ENCODE data around the gene NOMO2. TPM values are rescaled to one million over a fixed set of nuclear protein-coding genes. Genes with fewer than 3 reads are reported as not detected.
A peak's percentile ranks its signal among the peaks of the same experiment; 100 is the strongest.
"Not testable (repeated sequence)": the region's sequence is repeated elsewhere in the genome, so short reads cannot be mapped to it uniquely, and the experiment has no call there.

Gene NOMO2
- total RNA-seq, 2 donors from 2014 or later, result 121 to 141 TPM

DNA sequence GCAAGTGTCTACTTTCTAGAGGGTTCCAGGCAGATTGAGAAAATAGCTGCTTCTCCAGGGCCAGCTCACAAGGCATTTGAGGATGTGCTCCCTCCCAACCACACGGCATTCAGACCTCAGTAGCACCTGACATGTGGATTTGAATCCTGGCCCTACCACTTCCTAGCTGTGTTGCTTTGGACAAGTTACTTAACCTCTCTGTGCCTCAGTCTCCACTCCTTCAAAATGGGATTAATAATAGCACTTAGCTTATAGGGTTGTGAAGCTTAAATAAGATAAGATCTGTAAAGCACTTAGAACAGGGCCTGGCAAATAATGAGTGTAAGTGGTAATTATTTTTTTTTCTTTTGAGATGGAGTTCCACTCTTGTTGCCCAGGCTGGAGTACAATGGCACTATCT, 21.0 kb upstream of the NOMO2 start:
- H3K27ac Mint-ChIP-seq, result no peak overlapping the region
- Histone ChIP-seq H3K4me1 (ENCODE audit: control insufficient read depth, insufficient read depth, low read length) (no peaks in the 10 kb centered on the region), H3K4me3 (ENCODE audit: low read length) (no peak overlapping the region), H3K27ac (ENCODE audit: low read depth, low read length) (no peak overlapping the region), H3K27me3 (ENCODE audit: control insufficient read depth, insufficient read depth, low read length, poor library complexity, severe bottlenecking) (no peaks in the 10 kb centered on the region), H3K9ac (ENCODE audit: extremely low read depth, low read length, poor library complexity, severe bottlenecking) (no peak overlapping the region), H3K9me3 (ENCODE audit: control insufficient read depth, low read length) (no peaks in the 10 kb centered on the region), H3K36me3 (ENCODE audit: control insufficient read depth, insufficient read depth, low read length) (no peaks in the 10 kb centered on the region)
- H3K36me3 Mint-ChIP-seq (ENCODE audit: low read depth), result no peaks in the 10 kb centered on the region
- H3K9me3 Mint-ChIP-seq, result no peaks in the 10 kb centered on the region
- TF ChIP-seq, protein P1, sequence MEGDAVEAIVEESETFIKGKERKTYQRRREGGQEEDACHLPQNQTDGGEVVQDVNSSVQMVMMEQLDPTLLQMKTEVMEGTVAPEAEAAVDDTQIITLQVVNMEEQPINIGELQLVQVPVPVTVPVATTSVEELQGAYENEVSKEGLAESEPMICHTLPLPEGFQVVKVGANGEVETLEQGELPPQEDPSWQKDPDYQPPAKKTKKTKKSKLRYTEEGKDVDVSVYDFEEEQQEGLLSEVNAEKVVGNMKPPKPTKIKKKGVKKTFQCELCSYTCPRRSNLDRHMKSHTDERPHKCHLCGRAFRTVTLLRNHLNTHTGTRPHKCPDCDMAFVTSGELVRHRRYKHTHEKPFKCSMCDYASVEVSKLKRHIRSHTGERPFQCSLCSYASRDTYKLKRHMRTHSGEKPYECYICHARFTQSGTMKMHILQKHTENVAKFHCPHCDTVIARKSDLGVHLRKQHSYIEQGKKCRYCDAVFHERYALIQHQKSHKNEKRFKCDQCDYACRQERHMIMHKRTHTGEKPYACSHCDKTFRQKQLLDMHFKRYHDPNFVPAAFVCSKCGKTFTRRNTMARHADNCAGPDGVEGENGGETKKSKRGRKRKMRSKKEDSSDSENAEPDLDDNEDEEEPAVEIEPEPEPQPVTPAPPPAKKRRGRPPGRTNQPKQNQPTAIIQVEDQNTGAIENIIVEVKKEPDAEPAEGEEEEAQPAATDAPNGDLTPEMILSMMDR (conservative IDR thresholded peaks at IDR 0.05), result no peak
- no peak overlapping the region for H3K4me3 Mint-ChIP-seq
- H3K27me3 Mint-ChIP-seq (ENCODE audit: insufficient read depth), result peaks cover 1% of the 10 kb centered on the region
- DNase-seq, result peak; percentile 7
- WGBS, 2 experiments (ENCODE audit: insufficient coverage in 1 of 2, insufficient read length in 1 of 2), result 89% methylated on average over 1 of the region's 1 CpG; no CpG with 5 or more reads in 1 of the 2 experiments
- no peaks in the 10 kb centered on the region for H3K4me1 Mint-ChIP-seq

DNA sequence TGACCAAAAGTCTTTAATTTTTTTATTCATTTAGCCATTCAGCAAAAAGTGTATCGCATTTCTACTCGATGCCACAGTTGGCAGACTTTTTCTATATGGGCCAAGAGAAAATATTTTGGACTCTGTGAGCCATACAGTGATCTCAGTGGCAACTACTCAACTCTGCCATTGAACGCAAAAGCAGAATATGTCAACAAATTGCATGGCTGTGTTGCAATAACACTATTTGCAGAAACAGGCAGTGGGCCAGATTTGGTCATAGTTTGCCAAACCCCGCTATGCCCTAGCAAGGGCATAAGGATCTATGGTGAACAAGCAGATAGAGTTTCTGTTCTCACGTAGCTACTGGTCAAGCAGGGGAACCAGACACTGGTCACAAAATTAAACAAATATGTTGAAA, 18.5 kb upstream of the NOMO2 start:
- 92 to 100% methylated on average over 1 to 3 of the region's 5 CpGs for WGBS, 2 experiments (ENCODE audit: insufficient coverage in 1 of 2, insufficient read length in 1 of 2)
- not testable (repeated sequence) for H3K4me3 Mint-ChIP-seq; H3K4me1 ChIP-seq (ENCODE audit: control insufficient read depth, insufficient read depth, low read length); H3K4me1 Mint-ChIP-seq; H3K27ac ChIP-seq (ENCODE audit: low read depth, low read length); H3K27ac Mint-ChIP-seq; DNase-seq; H3K9me3 ChIP-seq (ENCODE audit: control insufficient read depth, low read length); H3K27me3 ChIP-seq (ENCODE audit: control insufficient read depth, insufficient read depth, low read length, poor library complexity, severe bottlenecking); H3K36me3 ChIP-seq (ENCODE audit: control insufficient read depth, insufficient read depth, low read length); H3K4me3 ChIP-seq (ENCODE audit: low read length); H3K27me3 Mint-ChIP-seq (ENCODE audit: insufficient read depth); H3K36me3 Mint-ChIP-seq (ENCODE audit: low read depth); H3K9me3 Mint-ChIP-seq; H3K9ac ChIP-seq (ENCODE audit: extremely low read depth, low read length, poor library complexity, severe bottlenecking)

DNA sequence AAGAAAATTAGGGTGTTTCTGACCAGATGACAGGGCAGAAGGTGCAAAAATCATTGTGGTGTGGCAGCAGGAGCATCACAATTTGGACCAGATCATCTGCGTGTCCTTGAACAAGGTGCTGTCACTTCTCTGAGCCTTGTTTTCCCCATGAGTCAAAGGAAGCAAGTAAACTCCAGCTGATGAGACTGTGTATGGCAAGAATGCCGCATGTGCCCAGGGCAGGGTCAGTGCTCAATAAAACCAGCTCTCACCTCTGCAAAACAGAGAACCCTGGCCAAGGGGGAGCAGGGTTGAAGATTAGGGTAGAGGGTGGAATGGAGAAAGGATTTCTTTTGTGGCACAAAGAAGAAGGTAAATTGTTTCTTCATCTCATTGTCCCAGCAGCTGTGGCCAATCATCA, 17.4 kb upstream of the NOMO2 start:
- not testable (repeated sequence) for H3K27me3 ChIP-seq (ENCODE audit: control insufficient read depth, insufficient read depth, low read length, poor library complexity, severe bottlenecking); H3K4me3 Mint-ChIP-seq; H3K27ac Mint-ChIP-seq; H3K4me3 ChIP-seq (ENCODE audit: low read length); H3K4me1 Mint-ChIP-seq; H3K4me1 ChIP-seq (ENCODE audit: control insufficient read depth, insufficient read depth, low read length); H3K27me3 Mint-ChIP-seq (ENCODE audit: insufficient read depth); H3K9me3 Mint-ChIP-seq; H3K27ac ChIP-seq (ENCODE audit: low read depth, low read length); DNase-seq; H3K36me3 Mint-ChIP-seq (ENCODE audit: low read depth); H3K9me3 ChIP-seq (ENCODE audit: control insufficient read depth, low read length); H3K9ac ChIP-seq (ENCODE audit: extremely low read depth, low read length, poor library complexity, severe bottlenecking); H3K36me3 ChIP-seq (ENCODE audit: control insufficient read depth, insufficient read depth, low read length)
- 100% methylated on average over 1 to 2 of the region's 2 CpGs for WGBS, 2 experiments (ENCODE audit: insufficient coverage in 1 of 2, insufficient read length in 1 of 2)

DNA sequence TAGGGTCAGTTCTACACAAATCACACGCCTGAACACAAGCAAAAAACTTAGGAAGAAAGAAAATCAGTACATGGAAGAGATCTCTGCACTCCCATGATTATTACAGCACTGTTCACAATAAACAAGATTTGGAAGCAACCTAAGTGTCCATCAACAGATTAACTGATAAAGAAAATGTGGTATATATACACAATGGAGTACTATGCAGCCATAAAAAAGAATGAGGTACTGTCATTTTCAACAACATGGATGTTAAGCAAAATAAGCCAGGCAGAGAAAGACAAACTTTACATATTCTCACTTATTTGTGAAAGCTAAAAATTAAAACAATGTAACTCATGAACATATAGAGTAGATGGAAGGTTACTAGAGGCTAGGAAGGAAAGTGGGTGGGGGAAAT, 16.0 kb upstream of the NOMO2 start:
- not testable (repeated sequence) for H3K4me3 Mint-ChIP-seq; H3K4me3 ChIP-seq (ENCODE audit: low read length); H3K4me1 Mint-ChIP-seq; H3K36me3 Mint-ChIP-seq (ENCODE audit: low read depth); H3K27ac ChIP-seq (ENCODE audit: low read depth, low read length); H3K9me3 Mint-ChIP-seq; H3K4me1 ChIP-seq (ENCODE audit: control insufficient read depth, insufficient read depth, low read length); H3K9me3 ChIP-seq (ENCODE audit: control insufficient read depth, low read length); H3K27ac Mint-ChIP-seq; H3K36me3 ChIP-seq (ENCODE audit: control insufficient read depth, insufficient read depth, low read length); DNase-seq; H3K9ac ChIP-seq (ENCODE audit: extremely low read depth, low read length, poor library complexity, severe bottlenecking); H3K27me3 ChIP-seq (ENCODE audit: control insufficient read depth, insufficient read depth, low read length, poor library complexity, severe bottlenecking); H3K27me3 Mint-ChIP-seq (ENCODE audit: insufficient read depth)
- WGBS, 2 experiments (ENCODE audit: insufficient coverage in 1 of 2, insufficient read length in 1 of 2), result 89% methylated on average over 1 of the region's 1 CpG; no CpG with 5 or more reads in 1 of the 2 experiments

Data from endodermal cell (in vitro differentiated cells).